ENCODE data around the gene FILIP1L. TPM values are rescaled to one million over a fixed set of nuclear protein-coding genes. Genes with fewer than 3 reads are reported as not detected.

The FILIP1L gene
- total and polyA plus RNA-seq, 2 donors (not counting 1 experiment from before 2014, with no cell fraction given) = 0.32 to 0.48 TPM

- no peaks in the 10 kb centered on the region for H3K79me2 ChIP-seq (ENCODE audit: control insufficient read depth, insufficient read depth, low read length)
- H3K4me1 ChIP-seq (ENCODE audit: control insufficient read depth in 2 of 2, insufficient read depth in 2 of 2, low read length in 2 of 2) = no peaks in the 10 kb centered on the region
- ChIA-PET POLR2A (interaction anchor here (0.6 kb wide), 1 partner anchor 9 kb away, joined by 3 read pairs; no protein-coding TSS in a partner anchor), CTCF (no interaction called here)
- peaks cover 14% of the 10 kb centered on the region for H3K4me1 Mint-ChIP-seq
- no peak overlapping the region for H3K27ac Mint-ChIP-seq
- no peaks in the 10 kb centered on the region for H3K27me3 ChIP-seq (replicated peaks in 1 of 4; ENCODE audit: control extremely low read depth in 1 of 4, control insufficient read depth in 3 of 4, insufficient read depth in 4 of 4, low read length in 3 of 4)
- no peak overlapping the region for H3K9ac ChIP-seq (ENCODE audit: low read length)
- no peak overlapping the region for H3K4me2 ChIP-seq (replicated peaks; ENCODE audit: low read depth, low read length, poor library complexity, severe bottlenecking)
- no peaks in the 10 kb centered on the region for H3K27me3 Mint-ChIP-seq
- DNase-seq = no peak
- no peak overlapping the region for H3K4me3 ChIP-seq (ENCODE audit: control extremely low read depth in 1 of 5, extremely low read depth in 1 of 5, insufficient read depth in 1 of 5, low read depth in 2 of 5, low read length in 4 of 5)
- no peaks in the 10 kb centered on the region for H4K20me1 ChIP-seq (ENCODE audit: control insufficient read depth, insufficient read depth, low read length, poor library complexity, severe bottlenecking)
- 100% methylated on average over 1 of the region's 5 CpGs for WGBS (ENCODE audit: insufficient coverage)
- no peak overlapping the region for H2AFZ ChIP-seq (ENCODE audit: insufficient read depth, low read depth, low read length, poor library complexity, severe bottlenecking)
- H3K9me3 ChIP-seq (ENCODE audit: control extremely low read depth in 1 of 3, control insufficient read depth in 2 of 3, insufficient read depth in 1 of 3, low read length in 2 of 3) = no peaks in the 10 kb centered on the region
- H3K27ac ChIP-seq (ENCODE audit: low read length in 2 of 2) = no peak overlapping the region
- H3K36me3 ChIP-seq (replicated peaks in 1 of 2; ENCODE audit: control extremely low read depth in 1 of 2, control insufficient read depth in 1 of 2, extremely low read depth in 1 of 2, insufficient read depth in 2 of 2, low read length in 1 of 2) = no peaks in the 10 kb centered on the region
- H3K4me3 Mint-ChIP-seq = no peak overlapping the region
- ATAC-seq (ENCODE audit: low read depth) = no peak
- TF ChIP-seq EZH2 (IDR thresholded peaks at IDR 0.05; ENCODE audit: borderline replicate concordance, insufficient read depth, low read depth, low read length, poor library complexity, severe bottlenecking) = no peak
- no peak for TF ChIP-seq CTCF (IDR thresholded peaks at IDR 0.05)
- intact Hi-C loops (cut with micrococcal nuclease) = no loop called here
- no peaks in the 10 kb centered on the region for H3K9me3 Mint-ChIP-seq (ENCODE audit: insufficient read depth)
Observed at GRCh38 chr3:100009276-100010086, 104.8 kb downstream of the FILIP1L start.

- Mint-ChIP-seq H3K27me3 (no peaks in the 10 kb centered on the region), H3K4me3 (no peak overlapping the region), H3K4me1 (peaks cover 25% of the 10 kb centered on the region), H3K9me3 (ENCODE audit: insufficient read depth) (no peaks in the 10 kb centered on the region), H3K27ac (no peak overlapping the region)
- Histone ChIP-seq H2AFZ (ENCODE audit: insufficient read depth, low read depth, low read length, poor library complexity, severe bottlenecking) (no peak overlapping the region), H4K20me1 (ENCODE audit: control insufficient read depth, insufficient read depth, low read length, poor library complexity, severe bottlenecking) (no peaks in the 10 kb centered on the region), H3K27me3 (replicated peaks in 1 of 4; ENCODE audit: control extremely low read depth in 1 of 4, control insufficient read depth in 3 of 4, insufficient read depth in 4 of 4, low read length in 3 of 4) (no peaks in the 10 kb centered on the region), H3K4me1 (ENCODE audit: control insufficient read depth in 2 of 2, insufficient read depth in 2 of 2, low read length in 2 of 2) (no peaks in the 10 kb centered on the region), H3K27ac (ENCODE audit: low read length in 2 of 2) (no peak overlapping the region), H3K9ac (ENCODE audit: low read length) (no peak overlapping the region), H3K9me3 (ENCODE audit: control extremely low read depth in 1 of 3, control insufficient read depth in 2 of 3, insufficient read depth in 1 of 3, low read length in 2 of 3) (no peaks in the 10 kb centered on the region), H3K4me2 (replicated peaks; ENCODE audit: low read depth, low read length, poor library complexity, severe bottlenecking) (no peak overlapping the region), H3K4me3 (ENCODE audit: control extremely low read depth in 1 of 5, extremely low read depth in 1 of 5, insufficient read depth in 1 of 5, low read depth in 2 of 5, low read length in 4 of 5) (no peak overlapping the region), H3K36me3 (replicated peaks in 1 of 2; ENCODE audit: control extremely low read depth in 1 of 2, control insufficient read depth in 1 of 2, extremely low read depth in 1 of 2, insufficient read depth in 2 of 2, low read length in 1 of 2) (no peaks in the 10 kb centered on the region), H3K79me2 (ENCODE audit: control insufficient read depth, insufficient read depth, low read length) (no peaks in the 10 kb centered on the region)
- TF ChIP-seq EZH2 (IDR thresholded peaks at IDR 0.05; ENCODE audit: borderline replicate concordance, insufficient read depth, low read depth, low read length, poor library complexity, severe bottlenecking) = no peak
- no peak for TF ChIP-seq CTCF (IDR thresholded peaks at IDR 0.05)
- ChIA-PET CTCF (no interaction called here), POLR2A (no interaction called here)
- intact Hi-C loops (cut with micrococcal nuclease) = no loop called here
- ATAC-seq (ENCODE audit: low read depth) (no peak), DNase-seq (no peak)
Observed at GRCh38 chr3:100008081-100008698, 106.1 kb downstream of the FILIP1L start.

All from B cell (primary cell).